Ishikawa (cell line): Measurements from ENCODE around the gene CDH23.

Experiments used
- TAF1 ChIP-seq: IDR thresholded peaks from 2 replicates; pipeline ENCODE4 v1.6.1; 2012; ENCODE audit warnings: low read depth, mild to moderate bottlenecking
- TEAD4 ChIP-seq: IDR thresholded peaks from 2 replicates; pipeline ENCODE4 v1.6.1; 2012
- YY1 ChIP-seq: IDR thresholded peaks from 2 replicates; pipeline ENCODE4 v1.6.1; 2012; ENCODE audit warnings: low read depth
- TF ChIP-seq, protein P1 (sequence below): IDR thresholded peaks from 2 replicates; pipeline ENCODE4 v1.6.1; 2012
- TF ChIP-seq, protein P2 (sequence below): IDR thresholded peaks from 2 replicates; pipeline ENCODE4 v1.6.1; 2012
- TF ChIP-seq, protein P3 (sequence below): IDR thresholded peaks from 2 replicates; pipeline ENCODE4 v1.6.1; 2012; ENCODE audit warnings: low read depth, mild to moderate bottlenecking

DNA sequence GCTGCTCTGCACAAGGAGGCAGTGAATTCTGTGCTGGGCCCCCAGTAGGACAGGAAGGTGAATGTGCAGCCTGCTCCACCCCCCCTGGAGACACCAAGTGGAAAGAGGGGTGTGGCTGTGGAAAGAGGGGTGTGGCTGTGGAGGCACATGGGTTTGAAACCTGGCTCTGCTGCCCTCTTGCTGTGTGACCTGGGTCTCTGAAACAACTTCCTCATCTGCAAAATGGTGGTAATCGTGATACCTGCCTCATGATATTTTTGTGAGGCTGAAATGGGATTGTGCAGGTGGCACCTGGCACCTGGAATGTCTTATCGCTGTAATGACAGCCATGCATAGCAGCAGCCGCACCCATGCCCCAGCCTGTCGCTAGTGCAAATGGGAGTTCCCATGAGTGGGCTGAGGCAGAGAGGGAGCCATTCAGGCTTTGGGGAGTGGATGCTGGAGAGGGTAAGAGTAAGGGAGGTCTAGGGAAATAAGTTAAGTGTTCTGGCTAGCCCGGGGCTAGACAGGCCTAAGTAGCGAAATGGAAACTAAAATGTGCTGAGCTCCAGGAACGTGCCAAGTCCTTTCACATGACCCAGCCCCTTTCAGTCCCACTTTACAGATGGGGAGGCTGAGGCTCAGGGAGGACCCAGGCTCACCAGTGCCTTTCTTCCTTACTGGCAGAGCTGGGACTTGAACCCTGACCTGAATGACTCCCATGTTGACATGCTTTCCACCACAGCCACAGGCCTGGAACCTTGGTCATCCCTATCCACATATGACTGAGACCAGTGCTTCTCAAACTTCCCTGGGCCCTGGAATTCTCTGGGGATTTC lies 287.8 kb downstream of the CDH23 start:
- TF ChIP-seq, protein P1, sequence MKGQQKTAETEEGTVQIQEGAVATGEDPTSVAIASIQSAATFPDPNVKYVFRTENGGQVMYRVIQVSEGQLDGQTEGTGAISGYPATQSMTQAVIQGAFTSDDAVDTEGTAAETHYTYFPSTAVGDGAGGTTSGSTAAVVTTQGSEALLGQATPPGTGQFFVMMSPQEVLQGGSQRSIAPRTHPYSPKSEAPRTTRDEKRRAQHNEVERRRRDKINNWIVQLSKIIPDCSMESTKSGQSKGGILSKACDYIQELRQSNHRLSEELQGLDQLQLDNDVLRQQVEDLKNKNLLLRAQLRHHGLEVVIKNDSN, result 0 out of 2 replicates have a peak, but pooled peaks have one; percentile 39
- no peak for TF ChIP-seq YY1
- TF ChIP-seq TEAD4, result no peak
- no peak for TF ChIP-seq TAF1
- TF ChIP-seq, protein P2, sequence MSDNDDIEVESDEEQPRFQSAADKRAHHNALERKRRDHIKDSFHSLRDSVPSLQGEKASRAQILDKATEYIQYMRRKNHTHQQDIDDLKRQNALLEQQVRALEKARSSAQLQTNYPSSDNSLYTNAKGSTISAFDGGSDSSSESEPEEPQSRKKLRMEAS, result peak; percentile 48; the same call in 1 of the 2 replicates
- TF ChIP-seq, protein P3, sequence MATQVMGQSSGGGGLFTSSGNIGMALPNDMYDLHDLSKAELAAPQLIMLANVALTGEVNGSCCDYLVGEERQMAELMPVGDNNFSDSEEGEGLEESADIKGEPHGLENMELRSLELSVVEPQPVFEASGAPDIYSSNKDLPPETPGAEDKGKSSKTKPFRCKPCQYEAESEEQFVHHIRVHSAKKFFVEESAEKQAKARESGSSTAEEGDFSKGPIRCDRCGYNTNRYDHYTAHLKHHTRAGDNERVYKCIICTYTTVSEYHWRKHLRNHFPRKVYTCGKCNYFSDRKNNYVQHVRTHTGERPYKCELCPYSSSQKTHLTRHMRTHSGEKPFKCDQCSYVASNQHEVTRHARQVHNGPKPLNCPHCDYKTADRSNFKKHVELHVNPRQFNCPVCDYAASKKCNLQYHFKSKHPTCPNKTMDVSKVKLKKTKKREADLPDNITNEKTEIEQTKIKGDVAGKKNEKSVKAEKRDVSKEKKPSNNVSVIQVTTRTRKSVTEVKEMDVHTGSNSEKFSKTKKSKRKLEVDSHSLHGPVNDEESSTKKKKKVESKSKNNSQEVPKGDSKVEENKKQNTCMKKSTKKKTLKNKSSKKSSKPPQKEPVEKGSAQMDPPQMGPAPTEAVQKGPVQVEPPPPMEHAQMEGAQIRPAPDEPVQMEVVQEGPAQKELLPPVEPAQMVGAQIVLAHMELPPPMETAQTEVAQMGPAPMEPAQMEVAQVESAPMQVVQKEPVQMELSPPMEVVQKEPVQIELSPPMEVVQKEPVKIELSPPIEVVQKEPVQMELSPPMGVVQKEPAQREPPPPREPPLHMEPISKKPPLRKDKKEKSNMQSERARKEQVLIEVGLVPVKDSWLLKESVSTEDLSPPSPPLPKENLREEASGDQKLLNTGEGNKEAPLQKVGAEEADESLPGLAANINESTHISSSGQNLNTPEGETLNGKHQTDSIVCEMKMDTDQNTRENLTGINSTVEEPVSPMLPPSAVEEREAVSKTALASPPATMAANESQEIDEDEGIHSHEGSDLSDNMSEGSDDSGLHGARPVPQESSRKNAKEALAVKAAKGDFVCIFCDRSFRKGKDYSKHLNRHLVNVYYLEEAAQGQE, result no peak
